H9 (cell line): ENCODE data around the gene TBCEL. TPM values are rescaled to one million over a fixed set of nuclear protein-coding genes. Genes with fewer than 3 reads are reported as not detected.

Experiments
- DNase-seq: peaks from one replicate; pipeline ENCODE4 v3.0.0-alpha.2; 2017
- H2AFZ ChIP-seq: one replicate; pipeline ENCODE4 v1.6.1; 2013; ENCODE audit warnings: mild to moderate bottlenecking, low read length, control low read depth, moderate library complexity
- H2AK5ac ChIP-seq: 2 replicates; pipeline ENCODE4 v1.6.1; 2013; ENCODE audit warnings: low read length, control low read depth, mixed read lengths; ENCODE audit not compliant: insufficient read length
- H2BK120ac ChIP-seq: one replicate; pipeline ENCODE4 v1.6.1; 2013; ENCODE audit warnings: low read depth, mild to moderate bottlenecking, low read length, control low read depth, inconsistent platforms; ENCODE audit not compliant: poor library complexity, severe bottlenecking
- H2BK12ac ChIP-seq: 2 replicates; pipeline ENCODE4 v1.6.1; 2013; ENCODE audit warnings: low read length, control low read depth, mixed read lengths, low read depth; ENCODE audit not compliant: insufficient read length
- H2BK15ac ChIP-seq: 2 replicates; pipeline ENCODE4 v1.6.1; 2013; ENCODE audit warnings: low read depth, low read length, control low read depth
- H2BK20ac ChIP-seq: one replicate; pipeline ENCODE4 v1.6.1; 2013; ENCODE audit warnings: low read depth, mild to moderate bottlenecking, low read length, control low read depth, inconsistent platforms; ENCODE audit not compliant: poor library complexity, severe bottlenecking
- H2BK5ac ChIP-seq: 2 replicates; pipeline ENCODE4 v1.6.1; 2013; ENCODE audit warnings: low read length, control low read depth, mixed read lengths; ENCODE audit not compliant: insufficient read length
- H3K14ac ChIP-seq: 2 replicates; pipeline ENCODE4 v1.6.1; 2013; ENCODE audit warnings: low read length, control low read depth; ENCODE audit not compliant: insufficient read depth
- H3K18ac ChIP-seq: 2 replicates; pipeline ENCODE4 v1.6.1; 2013; ENCODE audit warnings: low read depth, mild to moderate bottlenecking, mixed read lengths, low read length, control low read depth; ENCODE audit not compliant: insufficient read length
- H3K23ac ChIP-seq: 2 replicates; pipeline ENCODE4 v1.6.1; 2013; ENCODE audit warnings: low read length, control low read depth, mixed read lengths, low read depth; ENCODE audit not compliant: insufficient read length
- H3K23me2 ChIP-seq: 2 replicates; pipeline ENCODE4 v1.6.1; 2013; ENCODE audit warnings: low read depth, mild to moderate bottlenecking, mixed read lengths, low read length, control low read depth; ENCODE audit not compliant: insufficient read length, poor library complexity, severe bottlenecking
- H3K27ac ChIP-seq: 2 replicates; pipeline ENCODE4 v1.5.1; 2013; ENCODE audit warnings: low read length, control low read depth, mixed read lengths, low read depth; ENCODE audit not compliant: insufficient read length
- H3K27me3 ChIP-seq: 2 replicates; pipeline ENCODE4 v1.6.1; 2013; ENCODE audit warnings: low read length, control low read depth, inconsistent platforms; ENCODE audit not compliant: insufficient read depth
- H3K4ac ChIP-seq: 2 replicates; pipeline ENCODE4 v1.6.1; 2013; ENCODE audit warnings: low read depth, mild to moderate bottlenecking, control low read depth, inconsistent platforms, low read length, moderate library complexity
- H3K4me1 ChIP-seq: 2 replicates; pipeline ENCODE4 v1.6.1; 2013; ENCODE audit warnings: low read length, control low read depth, inconsistent platforms; ENCODE audit not compliant: insufficient read depth
- H3K4me2 ChIP-seq: 2 replicates; pipeline ENCODE4 v1.6.1; 2013; ENCODE audit warnings: low read length, control low read depth, mixed read lengths; ENCODE audit not compliant: insufficient read length, insufficient read depth
- H3K56ac ChIP-seq: 2 replicates; pipeline ENCODE4 v1.6.1; 2013; ENCODE audit warnings: low read depth, mild to moderate bottlenecking, mixed read lengths, low read length, control low read depth; ENCODE audit not compliant: insufficient read length
- H3K79me1 ChIP-seq: 2 replicates; pipeline ENCODE4 v1.6.1; 2013; ENCODE audit warnings: low read depth, mild to moderate bottlenecking, moderate library complexity, low read length, control low read depth, inconsistent platforms; ENCODE audit not compliant: insufficient read depth, poor library complexity, severe bottlenecking
- H3K79me2 ChIP-seq: 2 replicates; pipeline ENCODE4 v1.6.1; 2013; ENCODE audit warnings: low read length, control low read depth, inconsistent platforms; ENCODE audit not compliant: insufficient read depth
- H3K9ac ChIP-seq: 2 replicates; pipeline ENCODE4 v1.6.1; 2013; ENCODE audit warnings: low read length, control low read depth, mixed read lengths; ENCODE audit not compliant: insufficient read length; ENCODE audit errors: extremely low read depth
- H3K9me3 ChIP-seq: one replicate; pipeline ENCODE4 v1.6.1; 2013; ENCODE audit warnings: low read depth, low read length, inconsistent platforms; ENCODE audit not compliant: control insufficient read depth
- H3T11ph ChIP-seq: one replicate; pipeline ENCODE4 v1.6.1; 2013; ENCODE audit warnings: mild to moderate bottlenecking, low read length, control low read depth, inconsistent platforms
- H4K20me1 ChIP-seq: one replicate; pipeline ENCODE4 v1.6.1; 2013; ENCODE audit not compliant: control insufficient read depth, insufficient read length, insufficient read depth
- H4K5ac ChIP-seq: 2 replicates; pipeline ENCODE4 v1.6.1; 2013; ENCODE audit warnings: low read depth, mild to moderate bottlenecking, mixed read lengths, low read length, control low read depth; ENCODE audit not compliant: insufficient read length
- H4K8ac ChIP-seq: replicated peaks from 2 replicates; pipeline ENCODE4 v1.6.1; 2013; ENCODE audit warnings: low read length, control low read depth, mixed read lengths, low read depth; ENCODE audit not compliant: insufficient read length
- H4K91ac ChIP-seq: 2 replicates; pipeline ENCODE4 v1.6.1; 2013; ENCODE audit warnings: low read depth, mild to moderate bottlenecking, moderate library complexity, mixed read lengths, low read length, control low read depth; ENCODE audit not compliant: insufficient read length
- H3K27ac Mint-ChIP-seq, 3 experiments: 2 replicates in 2 of 3; 3 replicates in 1 of 3; pipeline ENCODE4 v1.8.0; 2020 to 2021; ENCODE audit warnings: mixed read lengths in 3 of 3, mild to moderate bottlenecking in 1 of 3, moderate library complexity in 1 of 3
- H3K27me3 Mint-ChIP-seq: 2 replicates; pipeline ENCODE4 v1.8.0; 2021; ENCODE audit warnings: low read depth, mild to moderate bottlenecking, moderate library complexity, mixed read lengths
- H3K36me3 Mint-ChIP-seq, 3 experiments: 2 replicates in 2 of 3; 3 replicates in 1 of 3; pipeline ENCODE4 v1.8.0; 2020 to 2021; ENCODE audit warnings: low read depth in 3 of 3, mixed read lengths in 3 of 3; ENCODE audit not compliant: insufficient read depth in 1 of 3
- H3K4me1 Mint-ChIP-seq, 2 experiments: 2 replicates each; pipeline ENCODE4 v1.8.0; 2020; ENCODE audit warnings: mixed read lengths in 2 of 2
- H3K4me3 Mint-ChIP-seq, 2 experiments: 2 replicates in 1 of 2; 3 replicates in 1 of 2; pipeline ENCODE4 v1.8.0; 2020 to 2021; ENCODE audit warnings: mild to moderate bottlenecking in 2 of 2, mixed read lengths in 2 of 2, moderate library complexity in 1 of 2
- H3K9me3 Mint-ChIP-seq, 2 experiments: 2 replicates in 1 of 2; 3 replicates in 1 of 2; pipeline ENCODE4 v1.8.0; 2020; ENCODE audit warnings: mild to moderate bottlenecking in 2 of 2, mixed read lengths in 2 of 2, moderate library complexity in 1 of 2
- CTCF ChIP-seq: fragments of 200-600 bp; sonication (generic); conservative IDR thresholded peaks from 3 replicates; pipeline ENCODE4 v1.8.0; 2021; ENCODE audit warnings: antibody characterized with exemption, mild to moderate bottlenecking
- WGBS: extraction: QIAGEN DNeasy Blood & Tissue Kit; methylation state at CpG from one replicate; pipeline ENCODE4 v1.1.7; 2013; ENCODE audit warnings: missing lambda C conversion rate, low lambda C conversion rate, mixed read lengths; ENCODE audit not compliant: insufficient read length; ENCODE audit errors: extremely low coverage; 5-methylcytosine and 5-hydroxymethylcytosine counted together
- total RNA-seq: library from RNA; stranded (reverse); gene quantifications from 2 replicates; pipeline ENCODE4 v1.2.1, GENCODE V29; 2021

The TBCEL gene
- total RNA-seq, 1 experiment from 2014 or later, result 17.3 TPM

- Histone ChIP-seq H3K79me1 (no peaks in the 10 kb centered on the region), H3K18ac (no peak overlapping the region), H4K20me1 (no peaks in the 10 kb centered on the region), H3K9ac (no peak overlapping the region), H2BK20ac (no peak overlapping the region), H4K91ac (no peak overlapping the region), H3K27me3 (no peaks in the 10 kb centered on the region), H3K79me2 (no peaks in the 10 kb centered on the region), H2BK12ac (no peak overlapping the region), H2BK5ac (no peak overlapping the region), H3K4ac (no peak overlapping the region), H2AK5ac (no peak overlapping the region), H3T11ph (no peak overlapping the region), H3K27ac (no peak overlapping the region), H2AFZ (no peak overlapping the region), H3K4me1 (no peaks in the 10 kb centered on the region), H2BK15ac (no peak overlapping the region), H2BK120ac (no peak overlapping the region), H3K4me2 (no peak overlapping the region), H3K23me2 (no peaks in the 10 kb centered on the region), H4K5ac (no peak overlapping the region), H3K14ac (no peak overlapping the region), H3K9me3 (no peaks in the 10 kb centered on the region), H3K56ac (no peak overlapping the region), H4K8ac (no peak overlapping the region), H3K23ac (no peak overlapping the region)
- TF ChIP-seq CTCF, result no peak
- H3K4me1 Mint-ChIP-seq, result no peaks in the 10 kb centered on the region
- H3K27me3 Mint-ChIP-seq, result no peaks in the 10 kb centered on the region; the same call in 1 of the 2 replicates
- WGBS, result no CpG with 5 or more reads among the region's 5 CpGs
- H3K36me3 Mint-ChIP-seq, result no peaks in the 10 kb centered on the region
- no peak overlapping the region for H3K27ac Mint-ChIP-seq
- DNase-seq, result no peak
- no peaks in the 10 kb centered on the region for H3K9me3 Mint-ChIP-seq
- no peak overlapping the region for H3K4me3 Mint-ChIP-seq
These were observed 114.4 kb downstream of the TBCEL start for GRCh38 chr11:121138259-121138658.
